IPS-18a (cell line): ENCODE measurements around the gene ARL15.

Experiments
- H3K27ac ChIP-seq: one replicate; pipeline ENCODE4 v1.5.1; 2013; ENCODE audit warnings: low read length
- H3K27me3 ChIP-seq: one replicate; pipeline ENCODE4 v1.6.1; 2013; ENCODE audit warnings: mild to moderate bottlenecking, low read length; ENCODE audit not compliant: control insufficient read depth, insufficient read depth
- H3K36me3 ChIP-seq: one replicate; pipeline ENCODE4 v1.6.1; 2013; ENCODE audit warnings: low read depth, low read length; ENCODE audit not compliant: control insufficient read depth
- H3K4me1 ChIP-seq: one replicate; pipeline ENCODE4 v1.6.1; 2013; ENCODE audit warnings: low read depth, low read length; ENCODE audit not compliant: control insufficient read depth
- H3K4me3 ChIP-seq: one replicate; pipeline ENCODE4 v1.5.1; 2013; ENCODE audit warnings: low read length
- H3K9ac ChIP-seq: one replicate; pipeline ENCODE4 v1.6.1; 2013; ENCODE audit warnings: mild to moderate bottlenecking, low read length, moderate library complexity
- H3K9me3 ChIP-seq: one replicate; pipeline ENCODE4 v1.6.1; 2013; ENCODE audit warnings: low read depth, low read length; ENCODE audit not compliant: control insufficient read depth

Gene ARL15

GRCh38 chr5:53922508-53923498 lies 387.6 kb downstream of the ARL15 start:
- H3K4me1 ChIP-seq, result no peaks in the 10 kb centered on the region
- H3K4me3 ChIP-seq, result no peak overlapping the region
- no peaks in the 10 kb centered on the region for H3K27me3 ChIP-seq
- no peak overlapping the region for H3K9ac ChIP-seq
- H3K36me3 ChIP-seq, result no peaks in the 10 kb centered on the region
- H3K9me3 ChIP-seq, result no peaks in the 10 kb centered on the region
- H3K27ac ChIP-seq, result no peak overlapping the region

DNA sequence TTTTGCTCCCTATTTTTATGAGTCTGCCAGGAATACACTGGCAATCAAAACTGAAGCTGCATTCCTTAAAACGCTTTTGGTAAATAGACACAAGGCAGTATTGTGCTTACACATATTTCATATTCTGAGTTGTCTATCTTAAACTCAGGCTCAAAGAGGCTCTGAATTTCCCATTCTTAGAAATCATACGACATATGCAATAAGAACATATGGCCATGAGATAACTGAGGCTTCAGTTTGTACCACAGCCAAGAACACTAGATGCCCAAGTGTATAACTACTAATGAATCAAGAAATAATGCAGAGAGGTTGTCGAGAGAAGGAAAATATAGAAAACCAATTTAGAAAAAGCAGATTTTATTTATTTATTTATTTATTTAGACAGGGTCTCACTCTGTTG lies 392.5 kb downstream of the ARL15 start:
- Histone ChIP-seq H3K27ac (no peak overlapping the region), H3K27me3 (no peaks in the 10 kb centered on the region), H3K4me1 (no peaks in the 10 kb centered on the region)

DNA sequence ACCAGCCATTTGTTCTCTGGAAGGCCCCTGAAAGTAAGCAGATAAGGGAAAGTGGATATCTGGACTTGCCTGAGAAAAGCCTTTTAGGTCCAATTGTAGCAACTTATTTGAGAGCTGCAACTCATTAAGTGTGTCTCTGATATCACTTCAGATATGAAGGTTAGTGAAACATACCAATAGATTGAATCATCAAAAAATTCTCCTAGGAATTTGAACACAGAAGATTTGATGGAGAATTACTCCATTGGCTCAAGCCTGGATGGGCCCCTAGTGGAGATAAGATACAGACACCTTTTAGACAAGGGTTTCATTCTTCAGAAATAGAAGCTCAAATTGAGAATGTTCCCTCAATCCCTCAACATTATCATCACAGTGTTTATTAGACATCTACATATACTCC lies 393.3 kb downstream of the ARL15 start:
- no peaks in the 10 kb centered on the region for H3K36me3 ChIP-seq
- H3K27ac ChIP-seq, result no peak overlapping the region
- H3K9me3 ChIP-seq, result no peaks in the 10 kb centered on the region
- H3K9ac ChIP-seq, result no peak overlapping the region
- no peaks in the 10 kb centered on the region for H3K4me1 ChIP-seq
- no peaks in the 10 kb centered on the region for H3K27me3 ChIP-seq
- H3K4me3 ChIP-seq, result no peak overlapping the region

More for the DNA sequence above, 392.5 kb downstream of the ARL15 start:
- H3K36me3 ChIP-seq, result no peaks in the 10 kb centered on the region
- no peak overlapping the region for H3K9ac ChIP-seq
- no peak overlapping the region for H3K4me3 ChIP-seq
- H3K9me3 ChIP-seq, result no peaks in the 10 kb centered on the region

DNA sequence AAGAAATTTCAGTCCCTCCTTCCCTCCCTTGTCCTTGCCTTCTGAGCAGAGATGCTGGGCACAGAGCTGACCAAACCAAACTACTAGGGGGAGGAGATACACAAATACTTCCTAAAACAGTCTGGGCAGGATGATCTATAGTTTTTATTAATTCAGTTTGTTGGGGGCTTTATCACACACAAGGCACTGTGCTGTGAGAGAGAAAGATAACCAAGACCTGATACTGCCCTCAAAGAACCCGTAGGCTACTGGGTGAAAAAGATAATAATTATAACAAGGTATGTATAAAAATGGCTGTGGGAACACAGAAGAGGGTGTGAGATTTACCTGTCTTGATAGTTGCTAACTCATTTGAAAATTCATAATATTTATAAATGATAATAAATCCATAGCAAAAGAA lies 395.3 kb downstream of the ARL15 start:
- H3K27ac ChIP-seq, result no peak overlapping the region
- H3K9me3 ChIP-seq, result no peaks in the 10 kb centered on the region
- no peaks in the 10 kb centered on the region for H3K36me3 ChIP-seq
- no peaks in the 10 kb centered on the region for H3K27me3 ChIP-seq
- H3K4me1 ChIP-seq, result no peaks in the 10 kb centered on the region
- no peak overlapping the region for H3K9ac ChIP-seq
- H3K4me3 ChIP-seq, result no peak overlapping the region

DNA sequence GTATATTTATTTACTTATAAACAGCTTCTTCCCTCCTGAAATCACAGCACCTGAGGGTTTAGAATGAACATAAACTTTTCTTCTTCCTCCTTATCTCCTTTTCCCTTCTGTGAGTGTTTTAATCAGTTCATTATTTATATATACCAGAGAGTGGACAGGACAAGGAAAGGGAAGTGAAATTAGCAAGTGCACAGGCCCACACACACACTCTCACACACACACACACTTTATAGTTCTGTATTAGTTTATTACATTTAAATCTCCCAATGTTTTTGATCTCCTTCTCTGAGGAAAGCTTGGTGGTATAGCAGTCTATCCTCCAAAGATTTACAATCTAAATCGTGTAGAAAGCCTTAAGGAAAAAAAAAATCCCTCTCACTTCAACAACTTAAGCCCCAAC lies 396.4 kb downstream of the ARL15 start:
- Histone ChIP-seq H3K27me3 (no peaks in the 10 kb centered on the region), H3K36me3 (no peaks in the 10 kb centered on the region), H3K9ac (no peak overlapping the region), H3K4me3 (no peak overlapping the region), H3K27ac (no peak overlapping the region), H3K9me3 (no peaks in the 10 kb centered on the region), H3K4me1 (no peaks in the 10 kb centered on the region)

DNA sequence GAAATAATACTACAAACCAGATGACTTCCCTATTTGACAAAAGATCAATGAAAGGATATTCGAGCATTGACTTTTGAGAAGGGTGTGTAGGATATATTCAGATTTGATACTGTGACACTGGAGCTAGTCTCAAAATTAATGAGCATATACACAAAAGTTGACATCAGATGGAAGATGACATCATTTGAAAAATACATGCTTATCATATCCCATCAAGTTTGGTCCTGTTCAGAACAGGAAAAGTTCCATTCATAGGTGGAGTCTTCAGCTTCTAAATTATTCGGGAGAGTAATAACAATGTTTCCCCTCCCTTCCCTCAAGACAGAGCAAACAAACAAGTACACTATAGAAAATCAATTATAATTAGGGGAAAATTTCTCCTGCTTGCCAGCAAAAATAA lies 401.6 kb downstream of the ARL15 start:
- H3K9me3 ChIP-seq, result no peaks in the 10 kb centered on the region
- H3K4me1 ChIP-seq, result no peaks in the 10 kb centered on the region
- H3K27me3 ChIP-seq, result no peaks in the 10 kb centered on the region
- no peak overlapping the region for H3K4me3 ChIP-seq
- H3K9ac ChIP-seq, result no peak overlapping the region
- H3K36me3 ChIP-seq, result no peaks in the 10 kb centered on the region
- H3K27ac ChIP-seq, result no peak overlapping the region

DNA sequence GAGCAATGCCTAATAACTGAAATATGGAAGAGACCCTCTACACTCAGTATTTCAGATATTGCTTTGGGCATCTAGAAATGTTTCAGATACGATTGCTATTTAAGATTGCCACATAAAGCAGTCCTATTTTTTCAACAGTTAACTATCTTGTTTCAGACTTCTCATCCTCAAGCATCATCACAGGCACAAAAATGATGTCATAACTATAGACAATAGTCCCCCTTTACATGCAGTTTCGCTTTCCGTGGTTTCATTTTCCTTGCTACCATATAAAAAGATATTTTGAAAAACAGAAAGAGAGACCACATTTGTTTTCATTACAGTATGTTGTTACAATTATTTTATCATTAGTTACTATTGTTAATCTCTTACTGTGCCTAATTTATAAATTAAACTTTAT lies 402.5 kb downstream of the ARL15 start:
- no peaks in the 10 kb centered on the region for H3K9me3 ChIP-seq

DNA sequence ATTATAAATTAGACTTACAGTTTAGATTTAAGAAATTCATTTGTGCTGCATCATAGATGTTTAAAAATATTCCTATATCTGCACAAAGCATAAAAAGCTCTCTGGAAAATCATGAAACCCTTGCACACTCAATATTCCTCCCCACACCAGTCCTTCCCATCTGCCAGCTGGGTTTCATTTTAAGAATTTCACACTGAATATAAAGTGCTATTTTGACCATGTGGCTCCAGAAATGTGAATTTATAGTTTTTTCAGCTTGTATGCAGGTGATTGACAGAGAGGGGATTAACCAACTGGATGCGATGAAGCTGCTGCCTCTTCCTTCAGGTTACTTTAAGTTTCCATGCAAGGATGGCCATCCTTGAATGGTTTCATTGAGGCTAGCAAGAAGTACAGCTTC lies 403.6 kb downstream of the ARL15 start:
- H3K9me3 ChIP-seq, result no peaks in the 10 kb centered on the region

More for the DNA sequence above, 402.5 kb downstream of the ARL15 start:
- Histone ChIP-seq H3K4me1 (no peaks in the 10 kb centered on the region), H3K9ac (no peak overlapping the region), H3K27me3 (no peaks in the 10 kb centered on the region), H3K36me3 (no peaks in the 10 kb centered on the region), H3K27ac (no peak overlapping the region), H3K4me3 (no peak overlapping the region)

GRCh38 chr5:53902296-53902907 lies 408.0 kb downstream of the ARL15 start:
- Histone ChIP-seq H3K9me3 (no peaks in the 10 kb centered on the region), H3K36me3 (no peaks in the 10 kb centered on the region), H3K4me1 (no peaks in the 10 kb centered on the region), H3K9ac (no peak overlapping the region), H3K27me3 (no peaks in the 10 kb centered on the region), H3K27ac (no peak overlapping the region), H3K4me3 (no peak overlapping the region)

More for the DNA sequence above, 403.6 kb downstream of the ARL15 start:
- Histone ChIP-seq H3K27ac (no peak overlapping the region), H3K9ac (no peak overlapping the region), H3K36me3 (no peaks in the 10 kb centered on the region), H3K27me3 (no peaks in the 10 kb centered on the region), H3K4me1 (no peaks in the 10 kb centered on the region), H3K4me3 (no peak overlapping the region)

- no peaks in the 10 kb centered on the region for H3K9me3 ChIP-seq
- no peaks in the 10 kb centered on the region for H3K27me3 ChIP-seq
These were observed 409.7 kb downstream of the ARL15 start for GRCh38 chr5:53900677-53901076.

DNA sequence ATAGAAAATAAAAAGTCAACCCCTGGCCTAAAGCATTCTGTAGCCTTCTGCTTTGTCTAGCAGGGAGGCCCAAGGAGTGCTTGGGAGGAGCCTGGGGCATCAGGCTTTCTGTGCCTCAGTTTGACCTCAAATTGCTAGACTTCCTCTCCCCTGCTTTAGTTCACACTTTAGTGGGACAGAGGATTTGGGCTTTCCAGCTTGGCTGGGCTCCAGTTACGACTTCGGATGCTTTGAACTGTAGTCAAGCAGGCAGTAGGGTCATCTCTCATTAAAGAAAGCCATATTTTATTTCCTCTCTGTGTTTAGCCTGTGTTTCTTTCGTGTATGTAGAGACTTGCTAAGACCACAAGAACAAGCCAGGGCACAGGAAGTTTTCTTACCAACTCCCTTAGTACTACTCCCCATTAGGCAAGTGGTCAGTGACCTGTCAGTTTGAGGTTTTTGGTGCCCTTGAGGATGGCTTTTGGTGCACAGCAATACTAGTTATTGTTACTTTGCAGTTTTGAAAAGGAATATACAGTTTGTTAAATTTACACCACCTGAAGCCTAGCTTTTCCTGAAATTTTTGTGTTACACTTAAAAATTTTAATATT lies 415.2 kb downstream of the ARL15 start:
- no peak overlapping the region for H3K27ac ChIP-seq
- H3K36me3 ChIP-seq, result no peaks in the 10 kb centered on the region
- H3K4me1 ChIP-seq, result peaks cover 4% of the 10 kb centered on the region
- no peak overlapping the region for H3K4me3 ChIP-seq
- H3K27me3 ChIP-seq, result no peaks in the 10 kb centered on the region
- H3K9ac ChIP-seq, result no peak overlapping the region
- no peaks in the 10 kb centered on the region for H3K9me3 ChIP-seq

More at GRCh38 chr5:53900677-53901076, 409.7 kb downstream of the ARL15 start:
- Histone ChIP-seq H3K27ac (no peak overlapping the region), H3K4me3 (no peak overlapping the region), H3K9ac (no peak overlapping the region), H3K36me3 (no peaks in the 10 kb centered on the region), H3K4me1 (no peaks in the 10 kb centered on the region)
